Fibroblast of pulmonary artery (primary cell): Measurements from ENCODE around the gene SHH.

Experiments
- DNase-seq: peaks from one replicate; pipeline ENCODE4 v3.0.0-alpha.2; 2010; ENCODE audit warnings: low read depth
- H3K4me3 ChIP-seq: replicated peaks from 2 replicates; pipeline ENCODE4 v1.5.1; 2011; ENCODE audit warnings: low read depth, mild to moderate bottlenecking, control low read depth, low read length, moderate library complexity
- TF ChIP-seq, protein P1 (sequence below): IDR thresholded peaks from 2 replicates; pipeline ENCODE4 v1.5.1; 2011; ENCODE audit warnings: mild to moderate bottlenecking, control low read depth, low read length, inconsistent platforms; ENCODE audit errors: missing control alignments

Gene SHH

DNA sequence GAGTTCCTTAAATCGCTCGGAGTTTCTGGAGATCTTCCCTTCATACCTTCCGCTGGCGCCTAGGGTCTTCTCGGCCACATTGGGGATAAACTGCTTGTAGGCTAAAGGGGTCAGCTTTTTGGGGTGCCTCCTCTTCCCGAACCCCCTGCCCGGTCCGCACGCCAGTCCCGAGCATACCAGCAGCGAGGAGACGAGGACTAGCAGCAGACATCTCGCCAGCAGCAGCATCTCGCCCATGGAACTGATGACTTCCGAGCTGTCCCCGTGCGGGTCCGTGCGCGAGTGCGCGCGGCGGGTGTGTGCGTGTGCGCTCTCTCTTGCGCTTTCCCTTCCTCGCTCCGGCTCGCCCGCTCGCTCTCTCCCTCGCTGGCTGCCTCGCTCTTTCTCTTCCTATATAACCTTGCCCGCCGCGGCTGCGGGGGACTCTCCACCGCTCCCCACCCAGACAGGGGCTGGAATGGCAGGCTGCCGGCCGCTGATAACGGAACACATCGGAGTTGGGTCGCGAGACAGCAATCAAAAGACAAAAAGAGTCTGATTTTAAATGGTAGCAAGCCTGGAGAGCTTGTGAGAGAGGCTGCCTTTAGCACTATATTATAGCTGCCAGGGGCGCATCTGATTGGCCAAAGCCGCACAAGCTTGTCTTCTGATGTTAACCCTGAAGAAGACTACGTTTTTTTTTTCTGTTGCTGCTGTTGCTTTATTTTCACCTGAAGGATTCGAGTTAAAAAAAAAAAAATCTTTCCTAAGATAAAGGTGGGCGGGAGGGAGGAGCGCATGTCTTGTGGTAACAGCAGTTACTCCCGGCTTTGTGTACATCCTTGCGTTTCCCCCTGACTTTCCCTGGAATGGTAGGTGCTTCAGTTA lies at the start of gene SHH:
TSS of gene SHH (minus strand) at position 569 of the 867 bp plus-strand sequence. CDS start at position 228, 341 bp downstream.
- DNase-seq = no peak
- H3K4me3 ChIP-seq = peak within 1 kb of the TSS; percentile 47

DNA sequence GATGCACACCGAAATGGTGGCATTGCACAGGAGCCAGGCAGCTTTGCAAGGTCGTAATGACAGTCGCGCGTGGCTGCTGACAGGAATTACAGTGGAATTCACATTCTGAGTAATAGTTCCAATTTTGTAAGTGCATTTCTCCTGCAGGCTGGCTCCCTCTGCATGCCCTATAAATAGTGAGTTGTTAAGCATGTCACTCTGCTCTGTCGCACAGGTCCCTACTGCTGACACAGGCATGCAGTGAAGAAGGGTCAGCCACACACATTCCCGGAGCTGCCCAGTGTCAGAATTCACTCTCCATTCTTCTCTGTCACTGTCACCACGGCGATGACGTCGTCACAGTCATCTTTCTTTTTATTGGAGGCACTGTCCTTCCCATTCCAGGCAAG lies 49.2 kb upstream of the SHH start:
- no peak overlapping the region for H3K4me3 ChIP-seq
- DNase-seq = no peak
- TF ChIP-seq, protein P1, sequence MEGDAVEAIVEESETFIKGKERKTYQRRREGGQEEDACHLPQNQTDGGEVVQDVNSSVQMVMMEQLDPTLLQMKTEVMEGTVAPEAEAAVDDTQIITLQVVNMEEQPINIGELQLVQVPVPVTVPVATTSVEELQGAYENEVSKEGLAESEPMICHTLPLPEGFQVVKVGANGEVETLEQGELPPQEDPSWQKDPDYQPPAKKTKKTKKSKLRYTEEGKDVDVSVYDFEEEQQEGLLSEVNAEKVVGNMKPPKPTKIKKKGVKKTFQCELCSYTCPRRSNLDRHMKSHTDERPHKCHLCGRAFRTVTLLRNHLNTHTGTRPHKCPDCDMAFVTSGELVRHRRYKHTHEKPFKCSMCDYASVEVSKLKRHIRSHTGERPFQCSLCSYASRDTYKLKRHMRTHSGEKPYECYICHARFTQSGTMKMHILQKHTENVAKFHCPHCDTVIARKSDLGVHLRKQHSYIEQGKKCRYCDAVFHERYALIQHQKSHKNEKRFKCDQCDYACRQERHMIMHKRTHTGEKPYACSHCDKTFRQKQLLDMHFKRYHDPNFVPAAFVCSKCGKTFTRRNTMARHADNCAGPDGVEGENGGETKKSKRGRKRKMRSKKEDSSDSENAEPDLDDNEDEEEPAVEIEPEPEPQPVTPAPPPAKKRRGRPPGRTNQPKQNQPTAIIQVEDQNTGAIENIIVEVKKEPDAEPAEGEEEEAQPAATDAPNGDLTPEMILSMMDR = no peak

More for the DNA sequence above, at the start of gene SHH:
- TF ChIP-seq, protein P1 = no peak

- no peak overlapping the region for H3K4me3 ChIP-seq
- TF ChIP-seq, protein P1 = no peak
- DNase-seq = peak; percentile 72
These were observed 48.7 kb upstream of the SHH start for GRCh38 chr7:155860840-155861479.

GRCh38 chr7:155860461-155860839 lies 48.2 kb upstream of the SHH start:
- DNase-seq = no peak
- H3K4me3 ChIP-seq = no peak overlapping the region
- TF ChIP-seq, protein P1 = no peak

DNA sequence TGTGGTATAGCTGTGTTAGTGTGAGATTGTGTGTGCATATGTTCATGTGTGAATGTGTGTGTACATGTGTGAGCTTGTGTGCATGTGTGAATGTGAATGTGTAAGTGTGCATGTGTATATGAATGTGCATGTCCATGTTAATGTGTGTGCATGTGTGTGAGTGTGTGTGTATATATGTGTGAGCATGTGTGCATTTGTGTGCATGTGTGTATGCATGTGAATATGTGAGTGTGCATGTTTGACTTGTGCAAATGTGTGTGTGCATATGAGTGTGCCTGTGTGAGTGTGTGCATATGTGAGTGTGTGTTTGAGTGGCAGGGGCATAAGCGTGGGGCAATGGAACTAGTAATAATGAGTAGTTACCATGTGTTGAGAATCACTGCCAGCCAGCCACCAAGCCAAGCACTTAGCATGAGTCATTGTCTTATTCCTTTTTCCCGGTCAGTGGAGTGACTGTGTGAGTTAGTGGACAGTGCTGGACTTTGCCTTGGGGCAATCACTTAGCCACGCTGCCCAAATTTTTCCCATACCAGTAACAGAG lies 46.3 kb upstream of the SHH start:
- TF ChIP-seq, protein P1 = no peak
- DNase-seq = peak; percentile 11

GRCh38 chr7:155857141-155857540 lies 44.9 kb upstream of the SHH start:
- TF ChIP-seq, protein P1 = no peak
- DNase-seq = no peak

More for the DNA sequence above, 46.3 kb upstream of the SHH start:
- H3K4me3 ChIP-seq = no peak overlapping the region

More at GRCh38 chr7:155857141-155857540, 44.9 kb upstream of the SHH start:
- no peak overlapping the region for H3K4me3 ChIP-seq
